ENCODE measurements around the gene NEURL1B. TPM values are rescaled to one million over a fixed set of nuclear protein-coding genes. Genes with fewer than 3 reads are reported as not detected.

The NEURL1B gene
- total and polyA plus RNA-seq, 10 of the 15 experiments (the other 5 are each of a cell fraction or from before 2014, with no cell fraction given) = 0.04 to 0.28 (median 0.05) TPM; not detected in 4

GRCh38 chr5:172694061-172694460, 53.0 kb downstream of the NEURL1B start:
- no peaks in the 10 kb centered on the region for H4K20me1 ChIP-seq (ENCODE audit: control insufficient read depth, insufficient read depth)
- no peak overlapping the region for H3K9ac ChIP-seq (ENCODE audit: control insufficient read depth, insufficient read depth, low read length)
- RAD21 ChIA-PET (ENCODE audit: unreplicated experiment) = interaction anchor here (0.5 kb wide), 1 partner anchor 366 kb away, joined by 3 read pairs; no protein-coding TSS in a partner anchor
- CTCF ChIA-PET = interaction anchor here (0.6 to 2.8 kb wide), 4 partner anchors 21 to 245 kb away, joined by 4 to 8 read pairs (median 6); no protein-coding TSS in a partner anchor
- WGBS (ENCODE audit: insufficient coverage, insufficient replicate concordance, low lambda C conversion rate, missing lambda C conversion rate) = 77% methylated on average over 4 of the region's 4 CpGs
- FAIRE-seq = no peak
- no peaks in the 10 kb centered on the region for H3K79me2 ChIP-seq (ENCODE audit: control insufficient read depth, insufficient read depth, low read length)
- DNase-seq (ENCODE audit: low read depth, low spot score) = no peak
- in situ Hi-C loops (cut with MboI) = no loop called here
- no peaks in the 10 kb centered on the region for H3K27me3 ChIP-seq (replicated peaks in 1 of 2; ENCODE audit: control insufficient read depth in 2 of 2, insufficient read depth in 2 of 2, low read length in 1 of 2)
- H3K36me3 ChIP-seq (ENCODE audit: control insufficient read depth in 2 of 2, insufficient read depth in 2 of 2, low read length in 1 of 2) = no peaks in the 10 kb centered on the region
- SMC1A ChIA-PET (ENCODE audit: uncharacterized antibody, unreplicated experiment) = interaction anchor here (1.8 kb wide), 1 partner anchor 231 kb away, joined by 5 read pairs; no protein-coding TSS in a partner anchor
- H3K9me3 ChIP-seq (replicated peaks; ENCODE audit: control insufficient read depth, insufficient read depth, low read length) = no peaks in the 10 kb centered on the region
- no TSS peak for BruUV-seq (replicated peaks)
- no peak overlapping the region for H2AFZ ChIP-seq (ENCODE audit: control insufficient read depth, low read depth, low read length)
- intact Hi-C loops (cut with micrococcal nuclease; ENCODE audit: unreplicated experiment) = loop anchor here (10.0 kb wide), 1 partner anchor 589 kb away; no protein-coding TSS in a partner anchor
- POLR2A ChIA-PET = no interaction called here
- no peak overlapping the region for H3K27ac ChIP-seq (ENCODE audit: control insufficient read depth, insufficient read depth)
- no peak overlapping the region for H3K4me2 ChIP-seq (ENCODE audit: control insufficient read depth, insufficient read depth)
- ATAC-seq = no peak
- peaks cover 20% of the 10 kb centered on the region for H3K4me1 ChIP-seq (ENCODE audit: control insufficient read depth, insufficient read depth, low read length)
- H3K4me3 ChIP-seq = no peak overlapping the region
- TF ChIP-seq CEBPZ (IDR thresholded peaks at IDR 0.05; ENCODE audit: low read depth, low read length) (no peak), TCF7 (IDR thresholded peaks at IDR 0.05; ENCODE audit: borderline replicate concordance) (no peak), NR2C1 (IDR thresholded peaks at IDR 0.05) (no peak), DPF2 (IDR thresholded peaks at IDR 0.05) (no peak)
